ENCODE data around the gene MTMR11. TPM values are rescaled to one million over a fixed set of nuclear protein-coding genes. Genes with fewer than 3 reads are reported as not detected.
"Not testable (repeated sequence)": the region's sequence is repeated elsewhere in the genome, so short reads cannot be mapped to it uniquely, and the experiment has no call there.

The MTMR11 gene
- total RNA-seq, 1 donor from 2014 or later, result 16.9 TPM

GRCh38 chr1:149886396-149887195, 50.1 kb downstream of the MTMR11 start:
- intact Hi-C loops (cut with DNase I), result no loop called here
- DNase-seq (ENCODE audit: extremely low spot score in 2 of 2), result peak in 1 of 2 donors; percentile 99

GRCh38 chr1:149886121-149886395, 50.6 kb downstream of the MTMR11 start:
- Histone ChIP-seq H3K27ac (peak overlapping the region; percentile 97), H3K4me3 (peak overlapping the region; percentile 60 to 66), H3K4me1 (peaks cover 23% of the 10 kb centered on the region)
- H3K36me3 ChIP-seq; H3K27me3 ChIP-seq; intact Hi-C loops (cut with DNase I); DNase-seq (ENCODE audit: extremely low spot score in 2 of 2); H3K9me3 ChIP-seq: not testable (repeated sequence)
- TF ChIP-seq POLR2AphosphoS5 (IDR thresholded peaks at IDR 0.05; ENCODE audit: insufficient read depth in 1 of 2, low read depth in 1 of 2), result peak in 1 of 2 donors; percentile 92

More at GRCh38 chr1:149886396-149887195, 50.1 kb downstream of the MTMR11 start:
- Histone ChIP-seq H3K4me1 (peaks cover 23% of the 10 kb centered on the region), H3K9me3 (no peaks in the 10 kb centered on the region), H3K4me3 (peak overlapping the region; percentile 60 to 66), H3K27ac (peak overlapping the region; percentile 97), H3K27me3 (no peaks in the 10 kb centered on the region), H3K36me3 (no peaks in the 10 kb centered on the region)
- TF ChIP-seq CTCF (IDR thresholded peaks at IDR 0.05) (peak in 1 of 3 experiments; percentile 26), POLR2A (IDR thresholded peaks at IDR 0.05) (peak; percentile 15 to 99), POLR2AphosphoS5 (IDR thresholded peaks at IDR 0.05; ENCODE audit: insufficient read depth in 1 of 2, low read depth in 1 of 2) (peak; percentile 100)

GRCh38 chr1:149885339-149886120, 51.1 kb downstream of the MTMR11 start:
- Histone ChIP-seq H3K9me3 (no peaks in the 10 kb centered on the region), H3K4me3 (peak overlapping the region; percentile 60 to 66), H3K36me3 (no peaks in the 10 kb centered on the region), H3K27ac (peak overlapping the region; percentile 97), H3K4me1 (peaks cover 23% of the 10 kb centered on the region), H3K27me3 (no peaks in the 10 kb centered on the region)
- intact Hi-C loops (cut with DNase I), result no loop called here
- peak in 1 of 2 donors; percentile 96 for DNase-seq (ENCODE audit: extremely low spot score in 2 of 2)
- TF ChIP-seq POLR2A (IDR thresholded peaks at IDR 0.05) (peak in 1 of 2 donors; percentile 54), CTCF (IDR thresholded peaks at IDR 0.05) (no peak), POLR2AphosphoS5 (IDR thresholded peaks at IDR 0.05; ENCODE audit: insufficient read depth in 1 of 2, low read depth in 1 of 2) (peak in 1 of 2 donors; percentile 87)

GRCh38 chr1:149884433-149885338, 52.0 kb downstream of the MTMR11 start:
- intact Hi-C loops (cut with DNase I), result no loop called here
- DNase-seq (ENCODE audit: extremely low spot score in 2 of 2), result no peak

More at GRCh38 chr1:149884433-149885338, 52.0 kb downstream of the MTMR11 start:
- no peak for TF ChIP-seq POLR2A (IDR thresholded peaks at IDR 0.05)
- no peak for TF ChIP-seq CTCF (IDR thresholded peaks at IDR 0.05)
- TF ChIP-seq POLR2AphosphoS5 (IDR thresholded peaks at IDR 0.05; ENCODE audit: insufficient read depth in 1 of 2, low read depth in 1 of 2), result no peak
- Histone ChIP-seq H3K4me3 (peak overlapping the region; percentile 60 to 66), H3K4me1 (peaks cover 23% of the 10 kb centered on the region), H3K27me3 (no peaks in the 10 kb centered on the region), H3K36me3 (no peaks in the 10 kb centered on the region), H3K9me3 (no peaks in the 10 kb centered on the region), H3K27ac (peak overlapping the region; percentile 97)
